K562 (cell line): Measurements from ENCODE around the gene PHTF1. TPM values are rescaled to one million over a fixed set of nuclear protein-coding genes. Genes with fewer than 3 reads are reported as not detected.

Experiments used
- CBX3 ChIP-seq, 2 experiments: IDR thresholded peaks; 1 replicate in 1 of 2; 2 replicates in 1 of 2; pipeline ENCODE4 v1.6.1; 2012; ENCODE audit warnings: inconsistent platforms in 2 of 2, low read length in 2 of 2, borderline replicate concordance in 1 of 2, control low read depth in 1 of 2
- CHD1 ChIP-seq: fragments of 200-600 bp; sonication (generic); IDR thresholded peaks from one replicate; pipeline ENCODE4 v1.6.1; 2012; ENCODE audit warnings: mild to moderate bottlenecking, moderate library complexity, low read length, inconsistent platforms
- COPS2 ChIP-seq: fragments of 450-650 bp; conservative IDR thresholded peaks from 2 replicates; pipeline ENCODE4 v1.6.1; 2016; ENCODE audit warnings: mild to moderate bottlenecking, moderate library complexity
- KLF1 ChIP-seq: fragments of 450-650 bp; IDR thresholded peaks from 2 replicates; pipeline ENCODE4 v1.6.1; 2016; ENCODE audit warnings: missing genetic modification characterization, missing compliant biosample characterization
- KLF13 ChIP-seq: fragments of 450-650 bp; IDR thresholded peaks from 2 replicates; pipeline ENCODE4 v1.6.1; 2016; ENCODE audit warnings: missing genetic modification characterization, low read depth, mild to moderate bottlenecking, missing compliant biosample characterization, moderate library complexity, borderline replicate concordance
- MBD2 ChIP-seq: sonication (generic); IDR thresholded peaks from 2 replicates; pipeline ENCODE4 v1.6.1; 2016; ENCODE audit warnings: low read depth, borderline replicate concordance
- NCOR1 ChIP-seq: fragments of 450-650 bp; IDR thresholded peaks from 2 replicates; pipeline ENCODE4 v1.6.1; 2016; ENCODE audit warnings: mild to moderate bottlenecking, moderate library complexity
- NFRKB ChIP-seq: fragments of 450-650 bp; IDR thresholded peaks from 2 replicates; pipeline ENCODE4 v1.6.1; 2016; ENCODE audit warnings: low read depth
- NR1H2 ChIP-seq: sonication (generic); formaldehyde crosslinking; IDR thresholded peaks from 2 replicates; pipeline ENCODE4 v1.4.0; 2020; ENCODE audit warnings: mild to moderate bottlenecking, missing genetic modification reagents
- OTX1 ChIP-seq: fragments of 450-650 bp; formaldehyde crosslinking; IDR thresholded peaks from 2 replicates; pipeline ENCODE4 v1.4.0; 2022; ENCODE audit warnings: mild to moderate bottlenecking
- POLR2G ChIP-seq: fragments of 200-400 bp; formaldehyde crosslinking; IDR thresholded peaks from 2 replicates; pipeline ENCODE4 v1.6.1; 2017; ENCODE audit warnings: low read depth, mild to moderate bottlenecking, antibody characterized with exemption, low read length, moderate library complexity
- RBBP5 ChIP-seq: fragments of 200-600 bp; sonication (generic); IDR thresholded peaks from 2 replicates; pipeline ENCODE4 v1.6.1; 2012; ENCODE audit warnings: borderline replicate concordance, mild to moderate bottlenecking, low read length, control low read depth, inconsistent platforms; ENCODE audit not compliant: insufficient read depth, poor library complexity, severe bottlenecking
- SNAPC5 ChIP-seq: fragments of 250-450 bp; sonication (Bioruptor Pico); IDR thresholded peaks from 2 replicates; pipeline ENCODE4 v1.8.0; 2021; ENCODE audit warnings: moderate library complexity, mild to moderate bottlenecking, inconsistent platforms
- SPI1 ChIP-seq: IDR thresholded peaks from 2 replicates; pipeline ENCODE4 v1.6.1; 2011; ENCODE audit warnings: low read depth, low read length, control low read depth, borderline replicate concordance
- YBX1 ChIP-seq: fragments of 450-650 bp; IDR thresholded peaks from 2 replicates; pipeline ENCODE4 v1.7.1; 2016; ENCODE audit warnings: mild to moderate bottlenecking
- ZBTB8A ChIP-seq: fragments of 450-650 bp; IDR thresholded peaks from 2 replicates; pipeline ENCODE4 v1.6.1; 2018; ENCODE audit warnings: mild to moderate bottlenecking, moderate library complexity; ENCODE audit not compliant: partially characterized antibody
- polyA plus RNA-seq, 8 experiments: library from polyadenylated mRNA; depleted of rRNA in 4 of 8; stranded (reverse) in 5 of 8; unstranded in 3 of 8; fragments of >200 nt; fragmentation: Nextera tagmentation in 2 of 8; fragmentation: Illumina TruSeq in 1 of 8; extraction: Ambion mirVana in 2 of 8; extraction: Trizol in 1 of 8; gene quantifications; 2 replicates each; pipeline versions ENCODE4 v1.2.1 to v1.2.3, GENCODE V29; 2011 to 2014; ENCODE audit warnings: inconsistent platforms in 1 of 8, missing spikeins in 1 of 8
- total RNA-seq, 7 experiments: library from RNA; depleted of rRNA in 6 of 7; stranded (reverse); fragments of >200 nt in 6 of 7; fragmentation: Illumina TruSeq in 2 of 7; extraction: Trizol in 2 of 7; gene quantifications; 2 replicates each; pipeline versions ENCODE4 v1.2.1 to v1.2.3, GENCODE V29; 2011 to 2021; ENCODE audit warnings: low replicate concordance in 1 of 7
- TF ChIP-seq, protein P1 (sequence below): fragments of 200-800 bp; sonication (Bioruptor generic); IDR thresholded peaks from 2 replicates; pipeline ENCODE4 v1.6.1; 2016; ENCODE audit warnings: missing genetic modification characterization, missing compliant biosample characterization
- TF ChIP-seq, protein P2 (sequence below): fragments of 150-350 bp; conservative IDR thresholded peaks from 2 replicates; pipeline ENCODE4 v1.6.1; 2014; ENCODE audit warnings: low read length
- TF ChIP-seq, protein P3 (sequence below): fragments of 250-450 bp; sonication (Bioruptor Pico); IDR thresholded peaks from 2 replicates; pipeline ENCODE4 v1.8.0; 2022; ENCODE audit warnings: inconsistent platforms, mild to moderate bottlenecking, moderate library complexity, borderline replicate concordance

PHTF1 gene
- total and polyA plus RNA-seq, 9 of the 15 experiments (the other 6 are each of a cell fraction or from before 2014, with no cell fraction given), result 8.4 to 36.2 (median 23.0) TPM

GRCh38 chr1:113804421-113805255 is 45.4 kb upstream of the PHTF1 start (continued):
- TF ChIP-seq MBD2 (no peak), COPS2 (no peak), OTX1 (CRISPR knock-in tag) (no peak), KLF13 (tag) (no peak), ZBTB8A (no peak), SPI1 (no peak), KLF1 (no peak), NR1H2 (CRISPR knock-in tag) (no peak), POLR2G (no peak), RBBP5 (no peak), SNAPC5 (CRISPR knock-in tag) (no peak), NFRKB (no peak), CBX3 (IDR thresholded peaks at IDR 0.05; ENCODE audit: borderline replicate concordance in 1 of 2, low read length in 2 of 2) (no peak), YBX1 (no peak), NCOR1 (peak; percentile 9; the same call in 1 of the 2 replicates), CHD1 (no peak)
- TF ChIP-seq, protein P1, sequence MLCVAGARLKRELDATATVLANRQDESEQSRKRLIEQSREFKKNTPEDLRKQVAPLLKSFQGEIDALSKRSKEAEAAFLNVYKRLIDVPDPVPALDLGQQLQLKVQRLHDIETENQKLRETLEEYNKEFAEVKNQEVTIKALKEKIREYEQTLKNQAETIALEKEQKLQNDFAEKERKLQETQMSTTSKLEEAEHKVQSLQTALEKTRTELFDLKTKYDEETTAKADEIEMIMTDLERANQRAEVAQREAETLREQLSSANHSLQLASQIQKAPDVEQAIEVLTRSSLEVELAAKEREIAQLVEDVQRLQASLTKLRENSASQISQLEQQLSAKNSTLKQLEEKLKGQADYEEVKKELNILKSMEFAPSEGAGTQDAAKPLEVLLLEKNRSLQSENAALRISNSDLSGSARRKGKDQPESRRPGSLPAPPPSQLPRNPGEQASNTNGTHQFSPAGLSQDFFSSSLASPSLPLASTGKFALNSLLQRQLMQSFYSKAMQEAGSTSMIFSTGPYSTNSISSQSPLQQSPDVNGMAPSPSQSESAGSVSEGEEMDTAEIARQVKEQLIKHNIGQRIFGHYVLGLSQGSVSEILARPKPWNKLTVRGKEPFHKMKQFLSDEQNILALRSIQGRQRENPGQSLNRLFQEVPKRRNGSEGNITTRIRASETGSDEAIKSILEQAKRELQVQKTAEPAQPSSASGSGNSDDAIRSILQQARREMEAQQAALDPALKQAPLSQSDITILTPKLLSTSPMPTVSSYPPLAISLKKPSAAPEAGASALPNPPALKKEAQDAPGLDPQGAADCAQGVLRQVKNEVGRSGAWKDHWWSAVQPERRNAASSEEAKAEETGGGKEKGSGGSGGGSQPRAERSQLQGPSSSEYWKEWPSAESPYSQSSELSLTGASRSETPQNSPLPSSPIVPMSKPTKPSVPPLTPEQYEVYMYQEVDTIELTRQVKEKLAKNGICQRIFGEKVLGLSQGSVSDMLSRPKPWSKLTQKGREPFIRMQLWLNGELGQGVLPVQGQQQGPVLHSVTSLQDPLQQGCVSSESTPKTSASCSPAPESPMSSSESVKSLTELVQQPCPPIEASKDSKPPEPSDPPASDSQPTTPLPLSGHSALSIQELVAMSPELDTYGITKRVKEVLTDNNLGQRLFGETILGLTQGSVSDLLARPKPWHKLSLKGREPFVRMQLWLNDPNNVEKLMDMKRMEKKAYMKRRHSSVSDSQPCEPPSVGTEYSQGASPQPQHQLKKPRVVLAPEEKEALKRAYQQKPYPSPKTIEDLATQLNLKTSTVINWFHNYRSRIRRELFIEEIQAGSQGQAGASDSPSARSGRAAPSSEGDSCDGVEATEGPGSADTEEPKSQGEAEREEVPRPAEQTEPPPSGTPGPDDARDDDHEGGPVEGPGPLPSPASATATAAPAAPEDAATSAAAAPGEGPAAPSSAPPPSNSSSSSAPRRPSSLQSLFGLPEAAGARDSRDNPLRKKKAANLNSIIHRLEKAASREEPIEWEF, result no peak
- TF ChIP-seq, protein P2, sequence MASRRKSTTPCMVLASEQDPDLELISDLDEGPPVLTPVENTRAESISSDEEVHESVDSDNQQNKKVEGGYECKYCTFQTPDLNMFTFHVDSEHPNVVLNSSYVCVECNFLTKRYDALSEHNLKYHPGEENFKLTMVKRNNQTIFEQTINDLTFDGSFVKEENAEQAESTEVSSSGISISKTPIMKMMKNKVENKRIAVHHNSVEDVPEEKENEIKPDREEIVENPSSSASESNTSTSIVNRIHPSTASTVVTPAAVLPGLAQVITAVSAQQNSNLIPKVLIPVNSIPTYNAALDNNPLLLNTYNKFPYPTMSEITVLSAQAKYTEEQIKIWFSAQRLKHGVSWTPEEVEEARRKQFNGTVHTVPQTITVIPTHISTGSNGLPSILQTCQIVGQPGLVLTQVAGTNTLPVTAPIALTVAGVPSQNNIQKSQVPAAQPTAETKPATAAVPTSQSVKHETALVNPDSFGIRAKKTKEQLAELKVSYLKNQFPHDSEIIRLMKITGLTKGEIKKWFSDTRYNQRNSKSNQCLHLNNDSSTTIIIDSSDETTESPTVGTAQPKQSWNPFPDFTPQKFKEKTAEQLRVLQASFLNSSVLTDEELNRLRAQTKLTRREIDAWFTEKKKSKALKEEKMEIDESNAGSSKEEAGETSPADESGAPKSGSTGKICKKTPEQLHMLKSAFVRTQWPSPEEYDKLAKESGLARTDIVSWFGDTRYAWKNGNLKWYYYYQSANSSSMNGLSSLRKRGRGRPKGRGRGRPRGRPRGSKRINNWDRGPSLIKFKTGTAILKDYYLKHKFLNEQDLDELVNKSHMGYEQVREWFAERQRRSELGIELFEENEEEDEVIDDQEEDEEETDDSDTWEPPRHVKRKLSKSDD, result no peak
- TF ChIP-seq, protein P3, sequence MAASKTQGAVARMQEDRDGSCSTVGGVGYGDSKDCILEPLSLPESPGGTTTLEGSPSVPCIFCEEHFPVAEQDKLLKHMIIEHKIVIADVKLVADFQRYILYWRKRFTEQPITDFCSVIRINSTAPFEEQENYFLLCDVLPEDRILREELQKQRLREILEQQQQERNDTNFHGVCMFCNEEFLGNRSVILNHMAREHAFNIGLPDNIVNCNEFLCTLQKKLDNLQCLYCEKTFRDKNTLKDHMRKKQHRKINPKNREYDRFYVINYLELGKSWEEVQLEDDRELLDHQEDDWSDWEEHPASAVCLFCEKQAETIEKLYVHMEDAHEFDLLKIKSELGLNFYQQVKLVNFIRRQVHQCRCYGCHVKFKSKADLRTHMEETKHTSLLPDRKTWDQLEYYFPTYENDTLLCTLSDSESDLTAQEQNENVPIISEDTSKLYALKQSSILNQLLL (CRISPR knock-in tag), result no peak
